Neural cell (in vitro differentiated cells): ENCODE measurements around the gene IGSF10. TPM values are rescaled to one million over a fixed set of nuclear protein-coding genes. Genes with fewer than 3 reads are reported as not detected.

ENCODE experiments used
- H2AFZ ChIP-seq: fragments of 200-600, 300-800 bp; sonication (generic), shearing (Covaris generic); 2 replicates; pipeline ENCODE4 v1.6.0; 2014; ENCODE audit warnings: low read depth, mild to moderate bottlenecking, antibody characterized with exemption, low read length, moderate library complexity
- H3F3A ChIP-seq: fragments of 200-600 bp; shearing (Covaris generic); 2 replicates; pipeline ENCODE4 v1.6.1; 2016; ENCODE audit warnings: mild to moderate bottlenecking, moderate library complexity, mixed read lengths, antibody characterized with exemption, low read length; ENCODE audit not compliant: insufficient read depth, poor library complexity, severe bottlenecking
- H3K27ac ChIP-seq: fragments of 200-600, 300-800 bp; sonication (generic), shearing (Covaris generic); 2 replicates; pipeline ENCODE4 v1.5.1; 2014; ENCODE audit warnings: mild to moderate bottlenecking, low read length, moderate library complexity
- H3K27me3 ChIP-seq: fragments of 300-800, 200-600 bp; sonication (generic), shearing (Covaris generic); 2 replicates; pipeline ENCODE4 v1.6.0; 2014; ENCODE audit warnings: mild to moderate bottlenecking, low read depth, low read length, moderate library complexity; ENCODE audit not compliant: insufficient read depth
- H3K36me3 ChIP-seq: fragments of 300-800, 200-600 bp; sonication (generic), shearing (Covaris generic); 2 replicates; pipeline ENCODE4 v1.5.1; 2014; ENCODE audit warnings: mild to moderate bottlenecking, antibody characterized with exemption, low read length, moderate library complexity; ENCODE audit not compliant: insufficient read depth
- H3K4me2 ChIP-seq: fragments of 300-800, 200-600 bp; sonication (generic), shearing (Covaris generic); 2 replicates; pipeline ENCODE4 v1.6.0; 2014; ENCODE audit warnings: mild to moderate bottlenecking, low read length
- H3K4me3 ChIP-seq: fragments of 300-800, 200-600 bp; sonication (generic), shearing (Covaris generic); 2 replicates; pipeline ENCODE4 v1.5.1; 2014; ENCODE audit warnings: mild to moderate bottlenecking, low read length, moderate library complexity
- H3K79me2 ChIP-seq: fragments of 200-600 bp; shearing (Covaris generic); replicated peaks from 2 replicates; pipeline ENCODE4 v1.6.0; 2014; ENCODE audit warnings: mild to moderate bottlenecking, low read length, moderate library complexity; ENCODE audit not compliant: insufficient read depth
- H3K9ac ChIP-seq: fragments of 300-800, 200-600 bp; sonication (generic), shearing (Covaris generic); 2 replicates; pipeline ENCODE4 v1.6.1; 2016; ENCODE audit warnings: mild to moderate bottlenecking, low read length, mixed read lengths
- H3K9me2 ChIP-seq: fragments of 200-600 bp; shearing (Covaris generic); 2 replicates; pipeline ENCODE4 v1.6.1; 2016; ENCODE audit warnings: mild to moderate bottlenecking, low read length, mixed read lengths; ENCODE audit not compliant: insufficient read depth
- H3K9me3 ChIP-seq: fragments of 200-600, 300-800 bp; sonication (generic), shearing (Covaris generic); 2 replicates; pipeline ENCODE4 v1.6.1; 2016; ENCODE audit warnings: mild to moderate bottlenecking, mixed run types, low read length, moderate library complexity, mixed read lengths
- H4K20me1 ChIP-seq: fragments of 200-600 bp; shearing (Covaris generic); 2 replicates; pipeline ENCODE4 v1.6.1; 2016; ENCODE audit warnings: mild to moderate bottlenecking, mixed run types; ENCODE audit not compliant: insufficient read depth
- EP300 ChIP-seq: fragments of 450-650 bp; conservative IDR thresholded peaks from 2 replicates; pipeline ENCODE4 v1.6.1; 2014; ENCODE audit warnings: antibody characterized with exemption, mild to moderate bottlenecking, moderate library complexity; ENCODE audit not compliant: poor library complexity, severe bottlenecking
- EZH2 ChIP-seq: fragments of 200-600, 300-800 bp; shearing (Covaris generic), sonication (generic); IDR thresholded peaks from 2 replicates; pipeline ENCODE4 v1.6.1; 2014; ENCODE audit warnings: antibody characterized with exemption, low read length, borderline replicate concordance, mild to moderate bottlenecking; ENCODE audit not compliant: insufficient read depth, poor library complexity, severe bottlenecking
- MXI1 ChIP-seq: fragments of 450-650 bp; conservative IDR thresholded peaks from 2 replicates; pipeline ENCODE4 v1.6.1; 2014; ENCODE audit warnings: antibody characterized with exemption, mild to moderate bottlenecking; ENCODE audit not compliant: poor library complexity, severe bottlenecking
- POLR2AphosphoS5 ChIP-seq: IDR thresholded peaks from 2 replicates; pipeline ENCODE4 v1.6.1; 2012
- RAD21 ChIP-seq: fragments of 450-650 bp; conservative IDR thresholded peaks from 2 replicates; pipeline ENCODE4 v1.6.1; 2014; ENCODE audit warnings: antibody characterized with exemption, mild to moderate bottlenecking, moderate library complexity
- SMC3 ChIP-seq: fragments of 450-650 bp; conservative IDR thresholded peaks from 2 replicates; pipeline ENCODE4 v1.6.1; 2014; ENCODE audit warnings: antibody characterized with exemption, mild to moderate bottlenecking, moderate library complexity; ENCODE audit not compliant: poor library complexity
- TAF1 ChIP-seq: IDR thresholded peaks from 2 replicates; pipeline ENCODE4 v1.6.1; 2012; ENCODE audit warnings: low read depth
- polyA plus RNA-seq: library from polyadenylated mRNA; depleted of rRNA; stranded (reverse); fragments of >200 nt; gene quantifications from 2 replicates; pipeline ENCODE4 v1.2.3, GENCODE V29; 2014
- TF ChIP-seq, protein P1 (sequence below): IDR thresholded peaks from 2 replicates; pipeline ENCODE4 v1.6.1; 2012; ENCODE audit warnings: borderline replicate concordance
- TF ChIP-seq, protein P2 (sequence below): fragments of 450-650 bp; IDR thresholded peaks from 2 replicates; pipeline ENCODE4 v1.5.1; 2014; ENCODE audit warnings: antibody characterized with exemption, mild to moderate bottlenecking, moderate library complexity; ENCODE audit not compliant: poor library complexity, severe bottlenecking

The IGSF10 gene
- polyA plus RNA-seq, 1 donor from 2014 or later, result not detected

DNA sequence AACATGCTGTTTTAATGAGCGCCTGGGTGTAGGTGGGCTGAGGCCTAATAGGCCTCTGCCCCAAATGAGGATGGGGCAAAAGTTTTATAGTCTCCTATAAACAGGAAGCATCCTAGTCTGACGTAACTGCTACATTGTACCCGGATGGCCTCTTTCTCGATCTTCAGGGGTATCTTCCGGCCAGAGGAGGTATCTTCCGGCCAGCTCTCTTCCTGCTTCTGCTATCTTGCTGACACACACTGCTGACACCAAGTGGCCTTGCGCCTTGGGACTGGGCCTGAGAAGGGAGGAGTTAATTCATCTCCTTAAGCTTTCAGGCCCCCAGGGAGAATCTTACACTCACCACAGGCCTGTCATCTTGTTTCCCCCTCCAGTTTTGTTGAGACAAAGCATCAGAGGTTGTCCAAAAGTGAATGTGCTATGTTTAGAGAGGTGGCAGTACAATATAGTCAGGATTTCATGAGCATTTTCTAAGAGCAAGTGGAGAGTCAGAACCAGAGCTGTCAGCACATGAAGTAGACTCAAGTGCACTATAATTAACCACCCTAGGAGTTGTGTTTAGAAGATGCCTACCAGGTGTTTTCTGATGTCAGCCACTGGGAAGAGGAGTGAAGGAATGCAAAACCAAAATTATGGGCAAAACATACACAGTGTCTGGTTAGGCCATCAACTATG, 15.6 kb upstream of the IGSF10 start:
- Histone ChIP-seq H3K4me3 (no peak overlapping the region), H3K27me3 (no peaks in the 10 kb centered on the region), H3F3A (no peaks in the 10 kb centered on the region), H4K20me1 (no peaks in the 10 kb centered on the region), H2AFZ (no peak overlapping the region), H3K27ac (no peak overlapping the region), H3K9me3 (no peaks in the 10 kb centered on the region), H3K9me2 (no peaks in the 10 kb centered on the region), H3K36me3 (no peaks in the 10 kb centered on the region), H3K4me2 (no peak overlapping the region), H3K9ac (no peak overlapping the region), H3K79me2 (no peaks in the 10 kb centered on the region)
- no peak for TF ChIP-seq POLR2AphosphoS5
- TF ChIP-seq EZH2, result no peak
- TF ChIP-seq SMC3, result no peak
- no peak for TF ChIP-seq TAF1
- no peak for TF ChIP-seq MXI1
- TF ChIP-seq, protein P1, sequence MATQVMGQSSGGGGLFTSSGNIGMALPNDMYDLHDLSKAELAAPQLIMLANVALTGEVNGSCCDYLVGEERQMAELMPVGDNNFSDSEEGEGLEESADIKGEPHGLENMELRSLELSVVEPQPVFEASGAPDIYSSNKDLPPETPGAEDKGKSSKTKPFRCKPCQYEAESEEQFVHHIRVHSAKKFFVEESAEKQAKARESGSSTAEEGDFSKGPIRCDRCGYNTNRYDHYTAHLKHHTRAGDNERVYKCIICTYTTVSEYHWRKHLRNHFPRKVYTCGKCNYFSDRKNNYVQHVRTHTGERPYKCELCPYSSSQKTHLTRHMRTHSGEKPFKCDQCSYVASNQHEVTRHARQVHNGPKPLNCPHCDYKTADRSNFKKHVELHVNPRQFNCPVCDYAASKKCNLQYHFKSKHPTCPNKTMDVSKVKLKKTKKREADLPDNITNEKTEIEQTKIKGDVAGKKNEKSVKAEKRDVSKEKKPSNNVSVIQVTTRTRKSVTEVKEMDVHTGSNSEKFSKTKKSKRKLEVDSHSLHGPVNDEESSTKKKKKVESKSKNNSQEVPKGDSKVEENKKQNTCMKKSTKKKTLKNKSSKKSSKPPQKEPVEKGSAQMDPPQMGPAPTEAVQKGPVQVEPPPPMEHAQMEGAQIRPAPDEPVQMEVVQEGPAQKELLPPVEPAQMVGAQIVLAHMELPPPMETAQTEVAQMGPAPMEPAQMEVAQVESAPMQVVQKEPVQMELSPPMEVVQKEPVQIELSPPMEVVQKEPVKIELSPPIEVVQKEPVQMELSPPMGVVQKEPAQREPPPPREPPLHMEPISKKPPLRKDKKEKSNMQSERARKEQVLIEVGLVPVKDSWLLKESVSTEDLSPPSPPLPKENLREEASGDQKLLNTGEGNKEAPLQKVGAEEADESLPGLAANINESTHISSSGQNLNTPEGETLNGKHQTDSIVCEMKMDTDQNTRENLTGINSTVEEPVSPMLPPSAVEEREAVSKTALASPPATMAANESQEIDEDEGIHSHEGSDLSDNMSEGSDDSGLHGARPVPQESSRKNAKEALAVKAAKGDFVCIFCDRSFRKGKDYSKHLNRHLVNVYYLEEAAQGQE, result no peak
- no peak for TF ChIP-seq EP300
- TF ChIP-seq RAD21, result no peak
- TF ChIP-seq, protein P2, sequence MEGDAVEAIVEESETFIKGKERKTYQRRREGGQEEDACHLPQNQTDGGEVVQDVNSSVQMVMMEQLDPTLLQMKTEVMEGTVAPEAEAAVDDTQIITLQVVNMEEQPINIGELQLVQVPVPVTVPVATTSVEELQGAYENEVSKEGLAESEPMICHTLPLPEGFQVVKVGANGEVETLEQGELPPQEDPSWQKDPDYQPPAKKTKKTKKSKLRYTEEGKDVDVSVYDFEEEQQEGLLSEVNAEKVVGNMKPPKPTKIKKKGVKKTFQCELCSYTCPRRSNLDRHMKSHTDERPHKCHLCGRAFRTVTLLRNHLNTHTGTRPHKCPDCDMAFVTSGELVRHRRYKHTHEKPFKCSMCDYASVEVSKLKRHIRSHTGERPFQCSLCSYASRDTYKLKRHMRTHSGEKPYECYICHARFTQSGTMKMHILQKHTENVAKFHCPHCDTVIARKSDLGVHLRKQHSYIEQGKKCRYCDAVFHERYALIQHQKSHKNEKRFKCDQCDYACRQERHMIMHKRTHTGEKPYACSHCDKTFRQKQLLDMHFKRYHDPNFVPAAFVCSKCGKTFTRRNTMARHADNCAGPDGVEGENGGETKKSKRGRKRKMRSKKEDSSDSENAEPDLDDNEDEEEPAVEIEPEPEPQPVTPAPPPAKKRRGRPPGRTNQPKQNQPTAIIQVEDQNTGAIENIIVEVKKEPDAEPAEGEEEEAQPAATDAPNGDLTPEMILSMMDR, result no peak

DNA sequence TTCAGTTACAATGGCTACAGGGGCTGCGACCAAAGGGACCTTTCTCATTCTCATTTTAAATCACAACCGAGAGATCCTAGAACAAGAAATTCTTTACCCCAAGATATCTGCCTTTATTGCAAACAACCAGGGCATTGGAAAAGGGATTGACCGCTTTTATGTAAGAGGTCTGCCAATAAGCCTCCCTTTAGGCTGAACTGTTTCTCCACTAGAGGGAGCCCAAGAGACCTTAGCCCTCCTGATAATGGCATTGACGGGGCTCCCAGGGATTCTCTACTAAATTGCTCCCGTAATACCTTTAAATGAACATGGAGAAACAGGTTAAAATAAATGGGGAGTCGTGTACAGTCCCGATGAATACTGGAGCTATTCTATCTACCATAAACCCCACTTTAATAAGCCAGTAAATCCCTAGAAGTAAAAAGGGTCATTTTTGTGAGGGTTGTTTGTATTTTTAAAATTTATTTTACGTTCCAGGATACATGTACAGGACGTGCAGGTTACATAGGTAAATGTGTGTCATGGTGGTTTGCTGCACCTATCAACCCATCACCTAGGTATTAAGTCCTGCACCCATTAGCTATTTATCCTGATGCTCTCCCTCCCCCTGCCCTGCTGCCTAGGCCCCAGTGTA, 7.5 kb upstream of the IGSF10 start:
- TF ChIP-seq, protein P2, result peak; percentile 18
- TF ChIP-seq MXI1, result no peak
- no peak overlapping the region for H3K4me3 ChIP-seq
- H3K36me3 ChIP-seq, result no peaks in the 10 kb centered on the region
- no peaks in the 10 kb centered on the region for H3K27me3 ChIP-seq
- no peaks in the 10 kb centered on the region for H4K20me1 ChIP-seq
- no peaks in the 10 kb centered on the region for H3K9me3 ChIP-seq
- no peaks in the 10 kb centered on the region for H3F3A ChIP-seq
- no peak overlapping the region for H3K27ac ChIP-seq
- H3K4me2 ChIP-seq, result no peak overlapping the region
- no peaks in the 10 kb centered on the region for H3K79me2 ChIP-seq
- H2AFZ ChIP-seq, result no peak overlapping the region
- H3K9me2 ChIP-seq, result no peaks in the 10 kb centered on the region
- H3K9ac ChIP-seq, result no peak overlapping the region
